ENCODE results near the gene PCNX2.

DNA sequence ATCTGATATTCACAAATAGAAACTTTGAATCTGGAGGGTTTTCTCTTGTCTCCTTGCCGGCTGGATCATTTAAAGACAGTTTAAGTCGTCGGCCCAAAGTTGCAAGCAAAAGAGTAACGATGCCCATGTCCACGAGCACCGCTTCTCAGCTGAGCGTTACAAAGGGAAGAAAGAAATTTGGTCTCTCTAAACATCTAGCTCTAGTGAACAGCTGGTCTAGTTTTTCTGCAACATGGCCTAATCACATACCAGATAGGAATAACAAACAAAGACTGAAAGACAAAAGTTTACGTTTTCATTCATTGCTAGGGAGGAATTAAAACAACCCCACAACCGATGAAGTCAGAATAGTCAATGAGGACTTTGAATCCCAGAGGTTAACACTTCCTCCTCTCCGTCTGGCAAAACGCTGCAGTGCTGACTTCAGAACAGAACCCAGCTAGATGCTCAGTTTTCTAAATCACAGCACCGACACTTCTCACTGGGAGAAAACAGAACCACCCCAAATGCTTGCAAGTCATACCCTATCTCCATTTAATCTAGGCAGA is 275.7 kb downstream of the PCNX2 start:
- TF ChIP-seq, protein P1, sequence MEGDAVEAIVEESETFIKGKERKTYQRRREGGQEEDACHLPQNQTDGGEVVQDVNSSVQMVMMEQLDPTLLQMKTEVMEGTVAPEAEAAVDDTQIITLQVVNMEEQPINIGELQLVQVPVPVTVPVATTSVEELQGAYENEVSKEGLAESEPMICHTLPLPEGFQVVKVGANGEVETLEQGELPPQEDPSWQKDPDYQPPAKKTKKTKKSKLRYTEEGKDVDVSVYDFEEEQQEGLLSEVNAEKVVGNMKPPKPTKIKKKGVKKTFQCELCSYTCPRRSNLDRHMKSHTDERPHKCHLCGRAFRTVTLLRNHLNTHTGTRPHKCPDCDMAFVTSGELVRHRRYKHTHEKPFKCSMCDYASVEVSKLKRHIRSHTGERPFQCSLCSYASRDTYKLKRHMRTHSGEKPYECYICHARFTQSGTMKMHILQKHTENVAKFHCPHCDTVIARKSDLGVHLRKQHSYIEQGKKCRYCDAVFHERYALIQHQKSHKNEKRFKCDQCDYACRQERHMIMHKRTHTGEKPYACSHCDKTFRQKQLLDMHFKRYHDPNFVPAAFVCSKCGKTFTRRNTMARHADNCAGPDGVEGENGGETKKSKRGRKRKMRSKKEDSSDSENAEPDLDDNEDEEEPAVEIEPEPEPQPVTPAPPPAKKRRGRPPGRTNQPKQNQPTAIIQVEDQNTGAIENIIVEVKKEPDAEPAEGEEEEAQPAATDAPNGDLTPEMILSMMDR (conservative IDR thresholded peaks at IDR 0.05 in 1 of 2, IDR thresholded peaks at IDR 0.05 in 1 of 2; ENCODE audit: low read depth in 1 of 2, low read length in 2 of 2) = no peak
- no peak for TF ChIP-seq EZH2 (IDR thresholded peaks at IDR 0.05; ENCODE audit: low read length, missing control alignments)
